ENCODE data around the gene CTNNA3.

DNA sequence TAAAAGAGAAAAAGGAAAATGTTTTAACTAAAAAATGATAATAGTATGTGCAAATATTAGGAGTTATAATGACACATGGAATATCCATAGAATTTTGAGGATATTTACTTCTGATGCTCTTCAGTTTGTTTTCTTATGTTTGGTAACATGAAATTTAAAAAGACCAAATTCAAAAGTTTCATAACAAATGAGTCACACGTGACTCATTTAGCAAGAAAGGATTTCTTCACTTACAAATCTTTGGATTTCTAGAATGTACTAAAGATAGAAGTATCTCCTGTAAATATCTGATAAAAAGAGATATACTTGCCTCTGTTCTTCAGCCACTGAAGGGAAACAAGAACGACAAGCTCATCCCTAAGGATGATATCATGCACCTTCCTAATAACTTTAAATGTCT lies 1544.6 kb downstream of the CTNNA3 start:
- TF ChIP-seq, protein P1, sequence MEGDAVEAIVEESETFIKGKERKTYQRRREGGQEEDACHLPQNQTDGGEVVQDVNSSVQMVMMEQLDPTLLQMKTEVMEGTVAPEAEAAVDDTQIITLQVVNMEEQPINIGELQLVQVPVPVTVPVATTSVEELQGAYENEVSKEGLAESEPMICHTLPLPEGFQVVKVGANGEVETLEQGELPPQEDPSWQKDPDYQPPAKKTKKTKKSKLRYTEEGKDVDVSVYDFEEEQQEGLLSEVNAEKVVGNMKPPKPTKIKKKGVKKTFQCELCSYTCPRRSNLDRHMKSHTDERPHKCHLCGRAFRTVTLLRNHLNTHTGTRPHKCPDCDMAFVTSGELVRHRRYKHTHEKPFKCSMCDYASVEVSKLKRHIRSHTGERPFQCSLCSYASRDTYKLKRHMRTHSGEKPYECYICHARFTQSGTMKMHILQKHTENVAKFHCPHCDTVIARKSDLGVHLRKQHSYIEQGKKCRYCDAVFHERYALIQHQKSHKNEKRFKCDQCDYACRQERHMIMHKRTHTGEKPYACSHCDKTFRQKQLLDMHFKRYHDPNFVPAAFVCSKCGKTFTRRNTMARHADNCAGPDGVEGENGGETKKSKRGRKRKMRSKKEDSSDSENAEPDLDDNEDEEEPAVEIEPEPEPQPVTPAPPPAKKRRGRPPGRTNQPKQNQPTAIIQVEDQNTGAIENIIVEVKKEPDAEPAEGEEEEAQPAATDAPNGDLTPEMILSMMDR (conservative IDR thresholded peaks at IDR 0.05; ENCODE audit: low read depth, low read length): no peak
- TF ChIP-seq MXI1 (IDR thresholded peaks at IDR 0.05; ENCODE audit: borderline replicate concordance, low read depth, low read length): no peak
- no peak for TF ChIP-seq MAZ (IDR thresholded peaks at IDR 0.05; ENCODE audit: borderline replicate concordance, low read depth, low read length)
- no peak for TF ChIP-seq POLR2A (IDR thresholded peaks at IDR 0.05; ENCODE audit: low read depth, low read length)
- no peak for TF ChIP-seq SMC3 (IDR thresholded peaks at IDR 0.05; ENCODE audit: low read depth, low read length)
- TF ChIP-seq CEBPB (IDR thresholded peaks at IDR 0.05; ENCODE audit: low read depth, low read length): no peak
- no peak for TF ChIP-seq RAD21 (IDR thresholded peaks at IDR 0.05; ENCODE audit: low read length)
- TF ChIP-seq BHLHE40 (IDR thresholded peaks at IDR 0.05; ENCODE audit: low read depth, low read length): no peak
- no peak for TF ChIP-seq CHD1 (IDR thresholded peaks at IDR 0.05; ENCODE audit: low read depth, low read length)
- TF ChIP-seq RFX5 (IDR thresholded peaks at IDR 0.05; ENCODE audit: low read depth, low read length): no peak
- TF ChIP-seq, protein P2, sequence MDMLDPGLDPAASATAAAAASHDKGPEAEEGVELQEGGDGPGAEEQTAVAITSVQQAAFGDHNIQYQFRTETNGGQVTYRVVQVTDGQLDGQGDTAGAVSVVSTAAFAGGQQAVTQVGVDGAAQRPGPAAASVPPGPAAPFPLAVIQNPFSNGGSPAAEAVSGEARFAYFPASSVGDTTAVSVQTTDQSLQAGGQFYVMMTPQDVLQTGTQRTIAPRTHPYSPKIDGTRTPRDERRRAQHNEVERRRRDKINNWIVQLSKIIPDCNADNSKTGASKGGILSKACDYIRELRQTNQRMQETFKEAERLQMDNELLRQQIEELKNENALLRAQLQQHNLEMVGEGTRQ (IDR thresholded peaks at IDR 0.05; ENCODE audit: low read depth, low read length): no peak
- TF ChIP-seq, protein P3, sequence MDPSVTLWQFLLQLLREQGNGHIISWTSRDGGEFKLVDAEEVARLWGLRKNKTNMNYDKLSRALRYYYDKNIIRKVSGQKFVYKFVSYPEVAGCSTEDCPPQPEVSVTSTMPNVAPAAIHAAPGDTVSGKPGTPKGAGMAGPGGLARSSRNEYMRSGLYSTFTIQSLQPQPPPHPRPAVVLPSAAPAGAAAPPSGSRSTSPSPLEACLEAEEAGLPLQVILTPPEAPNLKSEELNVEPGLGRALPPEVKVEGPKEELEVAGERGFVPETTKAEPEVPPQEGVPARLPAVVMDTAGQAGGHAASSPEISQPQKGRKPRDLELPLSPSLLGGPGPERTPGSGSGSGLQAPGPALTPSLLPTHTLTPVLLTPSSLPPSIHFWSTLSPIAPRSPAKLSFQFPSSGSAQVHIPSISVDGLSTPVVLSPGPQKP (IDR thresholded peaks at IDR 0.05; ENCODE audit: borderline replicate concordance, low read depth, low read length): no peak
